Measurements from ENCODE around the gene INPP1.
"Not testable (repeated sequence)": the region's sequence is repeated elsewhere in the genome, so short reads cannot be mapped to it uniquely, and the experiment has no call there.

Gene INPP1

GRCh38 chr2:190357600-190357999, 14.2 kb downstream of the INPP1 start:
- Histone ChIP-seq H3K9ac (ENCODE audit: low read depth, low read length) (no peak overlapping the region), H3K27me3 (ENCODE audit: insufficient read depth, low read length, poor library complexity) (no peaks in the 10 kb centered on the region), H3K4me3 (ENCODE audit: low read depth in 1 of 2, low read length in 2 of 2) (no peak overlapping the region), H3K36me3 (ENCODE audit: insufficient read depth, low read length) (no peaks in the 10 kb centered on the region), H4K20me1 (ENCODE audit: insufficient read depth, low read length) (no peaks in the 10 kb centered on the region), H3K4me2 (ENCODE audit: insufficient read depth, low read length) (no peak overlapping the region), H3K79me2 (ENCODE audit: insufficient read depth, low read length) (no peaks in the 10 kb centered on the region), H3K9me3 (ENCODE audit: insufficient read depth, low read length, severe bottlenecking) (no peaks in the 10 kb centered on the region), H2AFZ (ENCODE audit: low read depth, low read length) (no peak overlapping the region), H3K4me1 (ENCODE audit: insufficient read depth, low read length) (peaks cover 22% of the 10 kb centered on the region), H3K27ac (ENCODE audit: low read length) (no peak overlapping the region)
- TF ChIP-seq CTCF (IDR thresholded peaks at IDR 0.05; ENCODE audit: borderline replicate concordance, extremely low read depth, low read length, poor library complexity, severe bottlenecking): no peak
- no peak for TF ChIP-seq EZH2 (IDR thresholded peaks at IDR 0.05; ENCODE audit: borderline replicate concordance, low read depth, low read length, severe bottlenecking)
- DNase-seq (no peak), ATAC-seq (ENCODE audit: insufficient read depth, low read depth) (no peak)

DNA sequence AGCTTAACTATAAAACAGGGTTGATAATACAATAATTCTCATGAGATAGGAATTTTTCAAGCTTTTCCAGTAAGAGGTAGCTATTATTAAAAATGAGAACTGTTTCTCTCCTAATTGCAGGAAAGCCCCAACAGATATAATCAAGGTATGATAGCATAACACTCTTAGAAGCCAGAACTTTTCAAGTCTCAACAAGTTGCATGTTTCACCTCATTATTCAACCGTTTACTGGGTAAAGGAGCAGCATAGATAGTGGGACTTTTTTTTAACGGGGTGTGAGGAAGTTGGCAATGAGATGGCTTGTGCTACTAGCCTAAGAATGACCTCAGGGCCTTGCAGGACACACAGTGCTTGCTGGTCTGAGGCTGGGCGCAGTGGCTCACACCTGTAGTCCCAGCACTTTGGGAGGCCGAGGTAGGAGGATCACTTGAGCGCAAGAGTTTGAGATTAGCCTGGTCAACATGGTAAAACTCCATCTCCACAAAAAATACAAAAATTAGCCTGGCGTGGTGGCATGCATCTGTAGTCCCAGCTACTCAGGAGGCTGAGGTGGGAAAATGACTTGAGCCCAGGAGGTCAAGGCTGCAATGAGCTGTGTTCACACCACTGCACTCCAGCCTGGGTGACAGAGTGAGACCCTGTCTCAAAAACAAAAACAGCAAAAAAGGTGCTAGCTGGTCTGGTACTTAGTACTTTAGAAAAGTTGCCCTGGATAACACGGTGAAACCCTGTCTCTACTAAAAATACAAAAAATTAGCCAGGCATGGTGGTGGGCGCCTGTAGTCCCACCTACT, 15.5 kb downstream of the INPP1 start:
- not testable (repeated sequence) for H3K4me3 ChIP-seq (ENCODE audit: low read depth in 1 of 2, low read length in 2 of 2); H4K20me1 ChIP-seq (ENCODE audit: insufficient read depth, low read length); H3K36me3 ChIP-seq (ENCODE audit: insufficient read depth, low read length); H3K79me2 ChIP-seq (ENCODE audit: insufficient read depth, low read length); DNase-seq; H3K27me3 ChIP-seq (ENCODE audit: insufficient read depth, low read length, poor library complexity); H3K9me3 ChIP-seq (ENCODE audit: insufficient read depth, low read length, severe bottlenecking); H3K9ac ChIP-seq (ENCODE audit: low read depth, low read length); ATAC-seq (ENCODE audit: insufficient read depth, low read depth); H2AFZ ChIP-seq (ENCODE audit: low read depth, low read length)
- H3K4me2 ChIP-seq (ENCODE audit: insufficient read depth, low read length): peak overlapping the region; percentile 64
- H3K27ac ChIP-seq (ENCODE audit: low read length): 0 out of 2 replicates have a peak overlapping the region, but pooled peaks have one; percentile 18
- H3K4me1 ChIP-seq (ENCODE audit: insufficient read depth, low read length): peaks cover 22% of the 10 kb centered on the region

DNA sequence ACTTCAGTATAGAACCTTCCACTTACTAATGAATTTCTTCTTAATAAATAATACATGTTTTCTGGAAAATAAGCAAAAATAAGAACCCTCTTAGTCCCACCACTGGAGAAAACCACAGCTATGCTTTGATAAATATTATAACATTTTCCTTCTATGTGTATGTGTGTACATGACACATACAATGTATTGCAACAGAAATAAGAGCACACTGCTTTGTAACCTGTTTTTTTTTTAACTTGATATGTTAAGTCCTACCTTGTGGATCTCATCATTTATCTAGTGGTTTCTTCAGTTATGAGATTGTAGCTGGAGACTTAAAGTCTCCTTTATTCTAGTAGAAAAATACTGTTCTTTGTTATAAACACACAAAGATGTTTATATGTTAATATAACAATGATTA, 17.2 kb downstream of the INPP1 start:
- H4K20me1 ChIP-seq (ENCODE audit: insufficient read depth, low read length): no peaks in the 10 kb centered on the region
- H3K4me2 ChIP-seq (ENCODE audit: insufficient read depth, low read length): peak overlapping the region; percentile 64; the same call in 1 of the 2 replicates
- H3K4me3 ChIP-seq (ENCODE audit: low read depth in 1 of 2, low read length in 2 of 2): no peak overlapping the region; a peak in 1 of 4 replicates
- ATAC-seq (ENCODE audit: insufficient read depth, low read depth) (no peak), DNase-seq (no peak)
- H3K4me1 ChIP-seq (ENCODE audit: insufficient read depth, low read length): peaks cover 22% of the 10 kb centered on the region
- H3K9me3 ChIP-seq (ENCODE audit: insufficient read depth, low read length, severe bottlenecking): no peaks in the 10 kb centered on the region
- H3K9ac ChIP-seq (ENCODE audit: low read depth, low read length): no peak overlapping the region
- TF ChIP-seq EZH2 (IDR thresholded peaks at IDR 0.05; ENCODE audit: borderline replicate concordance, low read depth, low read length, severe bottlenecking) (no peak), CTCF (IDR thresholded peaks at IDR 0.05; ENCODE audit: borderline replicate concordance, extremely low read depth, low read length, poor library complexity, severe bottlenecking) (no peak)
- H3K27me3 ChIP-seq (ENCODE audit: insufficient read depth, low read length, poor library complexity): no peaks in the 10 kb centered on the region
- no peaks in the 10 kb centered on the region for H3K36me3 ChIP-seq (ENCODE audit: insufficient read depth, low read length)
- H3K27ac ChIP-seq (ENCODE audit: low read length): no peak overlapping the region
- peak overlapping the region; percentile 75; the same call in 1 of the 2 replicates for H2AFZ ChIP-seq (ENCODE audit: low read depth, low read length)
- no peaks in the 10 kb centered on the region for H3K79me2 ChIP-seq (ENCODE audit: insufficient read depth, low read length)

DNA sequence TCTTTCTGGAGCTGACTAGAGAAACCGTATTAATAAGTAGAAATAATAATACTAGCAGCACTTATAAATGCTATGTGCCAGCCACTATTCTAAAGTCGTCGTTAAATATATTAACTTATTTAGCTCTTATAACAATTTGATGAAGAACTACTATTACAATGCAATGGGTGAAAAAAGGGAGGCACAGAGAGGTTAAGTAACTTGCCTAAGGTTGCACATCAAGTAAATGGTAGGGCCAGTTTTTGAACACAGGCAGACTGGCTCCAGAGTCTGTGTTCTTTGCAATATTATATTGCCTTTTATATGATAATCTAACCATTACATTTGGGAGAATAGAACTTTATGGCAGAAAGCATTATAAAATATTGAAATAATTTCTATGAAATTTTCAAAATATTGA, 17.6 kb downstream of the INPP1 start:
- Histone ChIP-seq H3K4me1 (ENCODE audit: insufficient read depth, low read length) (peaks cover 22% of the 10 kb centered on the region), H3K4me2 (ENCODE audit: insufficient read depth, low read length) (no peak overlapping the region), H3K27ac (ENCODE audit: low read length) (no peak overlapping the region), H3K79me2 (ENCODE audit: insufficient read depth, low read length) (no peaks in the 10 kb centered on the region), H3K9me3 (ENCODE audit: insufficient read depth, low read length, severe bottlenecking) (no peaks in the 10 kb centered on the region), H2AFZ (ENCODE audit: low read depth, low read length) (no peak overlapping the region), H3K4me3 (ENCODE audit: low read depth in 1 of 2, low read length in 2 of 2) (no peak overlapping the region), H3K27me3 (ENCODE audit: insufficient read depth, low read length, poor library complexity) (no peaks in the 10 kb centered on the region), H4K20me1 (ENCODE audit: insufficient read depth, low read length) (no peaks in the 10 kb centered on the region), H3K9ac (ENCODE audit: low read depth, low read length) (no peak overlapping the region), H3K36me3 (ENCODE audit: insufficient read depth, low read length) (no peaks in the 10 kb centered on the region)
- no peak for DNase-seq
- no peak for TF ChIP-seq CTCF (IDR thresholded peaks at IDR 0.05; ENCODE audit: borderline replicate concordance, extremely low read depth, low read length, poor library complexity, severe bottlenecking)
- TF ChIP-seq EZH2 (IDR thresholded peaks at IDR 0.05; ENCODE audit: borderline replicate concordance, low read depth, low read length, severe bottlenecking): no peak
- no peak for ATAC-seq (ENCODE audit: insufficient read depth, low read depth)

Data from DND-41 (cell line).